ENCODE measurements around the gene LRCH4. TPM values are rescaled to one million over a fixed set of nuclear protein-coding genes. Genes with fewer than 3 reads are reported as not detected.

Gene LRCH4
- total RNA-seq, 2 experiments from 2014 or later, result 39.2 to 72.0 TPM

DNA sequence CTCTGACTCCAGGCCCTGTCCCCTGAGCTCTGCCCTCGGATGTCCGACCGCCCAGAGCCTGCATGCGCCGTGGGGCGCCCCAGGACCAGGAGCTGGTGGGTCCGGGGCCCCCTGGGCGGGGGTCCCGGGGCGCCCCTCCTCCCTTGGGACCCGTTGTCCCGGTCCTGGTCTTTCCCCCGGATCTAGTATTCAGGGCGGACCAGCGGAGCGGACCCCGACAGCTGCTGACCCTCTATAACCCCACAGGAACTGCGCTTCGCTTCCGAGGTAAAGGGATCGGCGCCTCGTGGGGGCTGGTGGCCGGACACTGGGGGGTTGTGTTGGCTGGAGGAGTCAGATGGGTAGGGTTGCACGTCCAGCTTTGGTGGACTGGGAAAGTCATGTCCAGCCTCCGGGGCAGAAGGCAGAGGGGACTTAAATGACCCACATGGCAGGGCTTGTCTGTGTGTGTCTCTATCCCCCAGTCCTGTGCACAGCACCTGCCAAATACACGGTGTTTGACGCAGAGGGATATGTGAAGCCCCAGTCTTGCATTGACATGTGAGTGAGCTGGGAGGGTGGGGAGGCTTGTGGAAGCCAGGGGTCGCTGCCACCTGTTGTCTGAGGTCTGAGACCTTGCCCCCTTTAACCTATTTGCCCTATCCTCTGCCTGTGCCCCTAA lies 26.9 kb upstream of the LRCH4 start:
- ChIA-PET POLR2A (interaction anchor here (0.8 to 2.0 kb wide), 17 partner anchors 8 to 287 kb away, joined by 3 to 13 read pairs (median 5); partner anchors contain the start of genes FBXO24, LRCH4, PCOLCE and POP7), CTCF (ENCODE audit: unreplicated experiment) (interaction anchor here (0.5 to 1.6 kb wide), 5 partner anchors 10 to 195 kb away, joined by 3 to 7 read pairs (median 6); partner anchors contain the start of gene POP7)
- Histone ChIP-seq H3K4me2 (ENCODE audit: low read length) (peak overlapping the region; percentile 99), H4K20me1 (ENCODE audit: insufficient read depth, low read length) (no peaks in the 10 kb centered on the region), H3K9me2 (ENCODE audit: insufficient read depth, low read length) (no peaks in the 10 kb centered on the region), H2AFZ (ENCODE audit: low read length) (peak overlapping the region; percentile 57; the same call in 1 of the 2 replicates), H3K9me3 (ENCODE audit: low read length) (no peaks in the 10 kb centered on the region), H3K27ac (ENCODE audit: low read depth, low read length, poor library complexity, severe bottlenecking) (no peak overlapping the region), H3K36me3 (ENCODE audit: insufficient read depth, low read length) (no peaks in the 10 kb centered on the region), H3K4me1 (ENCODE audit: insufficient read depth, low read length, poor library complexity, severe bottlenecking) (peaks cover 9% of the 10 kb centered on the region), H3K79me2 (ENCODE audit: insufficient read depth, low read depth, low read length) (no peaks in the 10 kb centered on the region), H3K4me3 (ENCODE audit: low read depth, low read length, poor library complexity, severe bottlenecking) (peak overlapping the region; percentile 69)
- BruUV-seq (replicated peaks), result TSS peak; percentile 67
- intact Hi-C loops (cut with micrococcal nuclease; ENCODE audit: unreplicated experiment), result loop anchor here (1.0 to 2.0 kb wide), 3 partner anchors 14 to 78 kb away; partner anchors contain the start of gene GNB2
- no peak for TF ChIP-seq EZH2phosphoT487 (IDR thresholded peaks at IDR 0.05; ENCODE audit: borderline replicate concordance, low read depth, low read length)
- TF ChIP-seq, protein P1, sequence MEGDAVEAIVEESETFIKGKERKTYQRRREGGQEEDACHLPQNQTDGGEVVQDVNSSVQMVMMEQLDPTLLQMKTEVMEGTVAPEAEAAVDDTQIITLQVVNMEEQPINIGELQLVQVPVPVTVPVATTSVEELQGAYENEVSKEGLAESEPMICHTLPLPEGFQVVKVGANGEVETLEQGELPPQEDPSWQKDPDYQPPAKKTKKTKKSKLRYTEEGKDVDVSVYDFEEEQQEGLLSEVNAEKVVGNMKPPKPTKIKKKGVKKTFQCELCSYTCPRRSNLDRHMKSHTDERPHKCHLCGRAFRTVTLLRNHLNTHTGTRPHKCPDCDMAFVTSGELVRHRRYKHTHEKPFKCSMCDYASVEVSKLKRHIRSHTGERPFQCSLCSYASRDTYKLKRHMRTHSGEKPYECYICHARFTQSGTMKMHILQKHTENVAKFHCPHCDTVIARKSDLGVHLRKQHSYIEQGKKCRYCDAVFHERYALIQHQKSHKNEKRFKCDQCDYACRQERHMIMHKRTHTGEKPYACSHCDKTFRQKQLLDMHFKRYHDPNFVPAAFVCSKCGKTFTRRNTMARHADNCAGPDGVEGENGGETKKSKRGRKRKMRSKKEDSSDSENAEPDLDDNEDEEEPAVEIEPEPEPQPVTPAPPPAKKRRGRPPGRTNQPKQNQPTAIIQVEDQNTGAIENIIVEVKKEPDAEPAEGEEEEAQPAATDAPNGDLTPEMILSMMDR (conservative IDR thresholded peaks at IDR 0.05; ENCODE audit: low read length), result peak; percentile 63
- peak; percentile 58 for DNase-seq (ENCODE audit: low spot score)

DNA sequence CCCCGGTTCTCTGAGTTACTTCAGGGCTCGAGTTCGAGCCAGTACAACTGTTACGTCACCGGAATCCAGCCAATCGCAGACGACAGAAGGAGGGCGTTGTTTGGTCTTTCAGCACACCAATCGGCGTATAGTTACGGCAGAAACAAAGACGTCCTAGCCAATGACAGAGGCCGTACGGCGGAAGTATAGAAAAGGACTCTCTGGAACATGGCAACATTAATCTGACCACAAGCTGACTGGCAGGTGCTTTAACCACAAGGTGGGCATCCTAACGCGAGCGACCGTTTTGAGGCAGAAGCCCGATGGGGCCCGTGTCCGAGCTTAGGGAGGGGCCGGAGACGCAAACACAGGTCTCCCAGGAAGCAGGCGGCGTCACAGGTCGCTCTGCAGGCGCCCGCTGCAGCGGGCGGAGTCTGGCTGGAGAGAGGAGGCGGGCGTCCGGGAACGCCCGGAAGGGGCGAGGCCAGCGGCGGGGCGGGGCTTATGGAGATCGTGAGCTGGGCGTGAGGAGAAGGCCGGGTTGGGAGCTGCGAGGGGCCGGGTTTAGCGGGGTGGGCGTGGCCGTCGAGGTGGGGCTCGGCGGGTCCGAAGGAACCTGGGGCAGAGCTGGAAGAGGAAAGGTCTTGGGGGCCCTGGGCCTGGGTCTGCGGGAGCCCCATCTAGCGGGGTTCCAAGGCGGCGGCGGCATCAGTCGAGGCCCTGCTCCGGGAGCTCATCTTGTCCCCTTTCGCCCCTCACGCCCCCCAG lies 26.2 kb upstream of the LRCH4 start, which contains the start of gene MOSPD3:
Gene MOSPD3, plus strand, starts transcription at position 558 of the 747 bp plus-strand sequence. CDS start 252 bp downstream, outside the sequence.
- Histone ChIP-seq H3K4me1 (ENCODE audit: insufficient read depth, low read length, poor library complexity, severe bottlenecking) (peaks cover 9% of the 10 kb centered on the region), H3K27ac (ENCODE audit: low read depth, low read length, poor library complexity, severe bottlenecking) (peak within 1 kb of the TSS; percentile 76), H3K9me2 (ENCODE audit: insufficient read depth, low read length) (no peaks in the 10 kb centered on the region), H3K9me3 (ENCODE audit: low read length) (no peaks in the 10 kb centered on the region), H4K20me1 (ENCODE audit: insufficient read depth, low read length) (no peaks in the 10 kb centered on the region), H2AFZ (ENCODE audit: low read length) (peak within 1 kb of the TSS; percentile 85), H3K4me3 (ENCODE audit: low read depth, low read length, poor library complexity, severe bottlenecking) (peak within 1 kb of the TSS; percentile 69), H3K4me2 (ENCODE audit: low read length) (peak within 1 kb of the TSS; percentile 99), H3K79me2 (ENCODE audit: insufficient read depth, low read depth, low read length) (no peaks in the 10 kb centered on the region), H3K36me3 (ENCODE audit: insufficient read depth, low read length) (no peaks in the 10 kb centered on the region)
- peak; percentile 100 for DNase-seq (ENCODE audit: low spot score)
- POLR2A ChIA-PET, result interaction anchor here (0.6 to 2.0 kb wide), 21 partner anchors 9 to 286 kb away, joined by 3 to 13 read pairs (median 4); partner anchors contain the start of genes FBXO24, LRCH4, PCOLCE and POP7
- no TSS peak for BruUV-seq (replicated peaks)
- intact Hi-C loops (cut with micrococcal nuclease; ENCODE audit: unreplicated experiment), result loop anchor here (1.0 to 2.0 kb wide), 3 partner anchors 15 to 79 kb away; partner anchors contain the start of gene GNB2
- CTCF ChIA-PET (ENCODE audit: unreplicated experiment), result interaction anchor here (0.5 to 1.6 kb wide), 9 partner anchors 9 to 547 kb away, joined by 3 to 7 read pairs (median 5); partner anchors contain the start of gene POP7
- TF ChIP-seq, protein P1 (conservative IDR thresholded peaks at IDR 0.05; ENCODE audit: low read length), result no peak
- TF ChIP-seq EZH2phosphoT487 (IDR thresholded peaks at IDR 0.05; ENCODE audit: borderline replicate concordance, low read depth, low read length), result no peak
